ENCODE measurements around the gene FNDC3B. TPM values are rescaled to one million over a fixed set of nuclear protein-coding genes. Genes with fewer than 3 reads are reported as not detected.
A peak's percentile ranks its signal among the peaks of the same experiment; 100 is the strongest.

FNDC3B gene
- total RNA-seq, 1 donor from 2014 or later = 160 TPM

DNA sequence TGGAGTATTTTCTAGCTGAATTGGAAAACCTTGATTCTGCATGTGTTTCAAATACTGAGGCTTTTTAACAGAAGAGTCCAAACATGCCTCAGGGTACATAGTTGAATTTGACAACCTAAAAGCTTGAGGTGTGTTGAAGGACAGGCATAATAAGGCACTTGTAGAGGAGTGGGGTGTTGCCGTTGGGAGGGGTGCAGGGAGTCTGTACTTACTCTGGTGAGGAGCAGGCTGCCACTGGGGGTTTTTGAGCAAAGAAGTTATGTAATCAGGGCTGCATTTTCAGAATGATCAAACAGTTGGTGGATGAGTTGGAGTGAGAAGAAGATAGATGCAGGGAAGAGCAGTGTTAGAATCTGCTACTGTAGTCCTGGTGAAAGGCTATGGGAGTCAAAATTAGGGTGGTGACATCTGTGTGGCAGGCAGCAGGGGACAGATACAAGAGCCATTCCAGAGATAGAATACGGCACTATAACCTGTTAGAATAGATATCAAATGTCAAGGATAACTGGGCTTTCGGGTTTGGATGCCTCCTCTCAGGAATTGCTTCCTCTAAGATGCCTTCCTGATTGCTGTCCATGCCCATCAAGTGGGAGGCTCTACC lies 247.3 kb downstream of the FNDC3B start:
- Histone ChIP-seq H3K9me3 (no peaks in the 10 kb centered on the region), H3K27me3 (no peaks in the 10 kb centered on the region), H3K4me3 (no peak overlapping the region), H3K27ac (no peak overlapping the region), H3K4me1 (peaks cover 39% of the 10 kb centered on the region), H3K36me3 (peaks cover 42% of the 10 kb centered on the region)
- ATAC-seq (peak; percentile 43), DNase-seq (no peak)
- TF ChIP-seq, protein P1, sequence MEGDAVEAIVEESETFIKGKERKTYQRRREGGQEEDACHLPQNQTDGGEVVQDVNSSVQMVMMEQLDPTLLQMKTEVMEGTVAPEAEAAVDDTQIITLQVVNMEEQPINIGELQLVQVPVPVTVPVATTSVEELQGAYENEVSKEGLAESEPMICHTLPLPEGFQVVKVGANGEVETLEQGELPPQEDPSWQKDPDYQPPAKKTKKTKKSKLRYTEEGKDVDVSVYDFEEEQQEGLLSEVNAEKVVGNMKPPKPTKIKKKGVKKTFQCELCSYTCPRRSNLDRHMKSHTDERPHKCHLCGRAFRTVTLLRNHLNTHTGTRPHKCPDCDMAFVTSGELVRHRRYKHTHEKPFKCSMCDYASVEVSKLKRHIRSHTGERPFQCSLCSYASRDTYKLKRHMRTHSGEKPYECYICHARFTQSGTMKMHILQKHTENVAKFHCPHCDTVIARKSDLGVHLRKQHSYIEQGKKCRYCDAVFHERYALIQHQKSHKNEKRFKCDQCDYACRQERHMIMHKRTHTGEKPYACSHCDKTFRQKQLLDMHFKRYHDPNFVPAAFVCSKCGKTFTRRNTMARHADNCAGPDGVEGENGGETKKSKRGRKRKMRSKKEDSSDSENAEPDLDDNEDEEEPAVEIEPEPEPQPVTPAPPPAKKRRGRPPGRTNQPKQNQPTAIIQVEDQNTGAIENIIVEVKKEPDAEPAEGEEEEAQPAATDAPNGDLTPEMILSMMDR (IDR thresholded peaks at IDR 0.05) = no peak
- intact Hi-C loops (cut with DNase I) = no loop called here

DNA sequence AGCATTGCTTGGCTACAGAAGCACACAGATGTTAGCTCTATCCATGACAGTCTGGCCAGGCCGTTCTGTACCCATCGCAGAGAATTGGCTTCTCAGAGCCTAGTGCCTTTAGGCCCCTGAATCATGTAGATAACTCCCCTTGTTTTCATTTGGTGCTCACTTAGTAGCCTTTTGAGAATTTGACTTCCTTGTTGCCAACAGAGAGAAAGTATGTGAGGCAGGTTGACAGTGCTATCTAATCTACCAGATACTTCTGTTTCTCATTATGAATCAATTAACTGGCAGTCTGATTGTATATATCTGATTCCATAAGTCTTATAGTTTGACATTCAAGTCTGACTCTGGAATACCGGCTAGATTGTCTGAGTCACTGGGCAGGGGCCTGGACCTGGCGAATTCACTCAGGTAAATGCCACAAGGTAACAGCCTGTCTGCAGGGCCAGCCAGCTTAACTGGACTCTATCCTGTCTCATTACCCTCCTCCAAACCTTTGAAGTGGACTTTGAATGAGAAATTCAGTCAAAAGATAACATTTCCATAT lies 248.6 kb downstream of the FNDC3B start:
- Histone ChIP-seq H3K27me3 (no peaks in the 10 kb centered on the region), H3K4me1 (peaks cover 39% of the 10 kb centered on the region), H3K36me3 (peaks cover 47% of the 10 kb centered on the region), H3K27ac (peak overlapping the region; percentile 14), H3K9me3 (no peaks in the 10 kb centered on the region), H3K4me3 (no peak overlapping the region)
- intact Hi-C loops (cut with DNase I) = no loop called here
- DNase-seq (no peak), ATAC-seq (peak; percentile 11)
- TF ChIP-seq, protein P1 (IDR thresholded peaks at IDR 0.05) = no peak

DNA sequence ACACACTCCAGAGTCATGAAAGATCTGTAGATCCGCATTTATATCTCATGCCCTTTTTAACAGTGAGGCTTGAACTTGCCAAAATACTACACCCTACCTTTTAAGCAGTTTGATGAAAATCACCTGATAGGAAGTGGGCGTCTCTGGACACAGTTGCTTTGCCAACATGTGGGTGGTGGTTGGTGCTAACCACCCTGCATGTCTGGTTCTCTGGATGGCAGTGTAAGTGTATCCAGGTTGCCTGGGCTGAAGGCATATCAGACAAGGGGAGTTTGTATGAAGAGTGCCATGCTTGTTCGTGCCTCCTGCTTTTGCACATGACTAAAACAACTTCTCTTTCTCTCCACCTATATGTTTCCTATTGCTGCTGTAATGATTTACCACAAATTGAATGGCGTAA lies 249.3 kb downstream of the FNDC3B start:
- DNase-seq = no peak
- no peak overlapping the region for H3K27ac ChIP-seq
- no peaks in the 10 kb centered on the region for H3K9me3 ChIP-seq
- peaks cover 35% of the 10 kb centered on the region for H3K4me1 ChIP-seq
- TF ChIP-seq, protein P1 (IDR thresholded peaks at IDR 0.05) = no peak
- no peak overlapping the region for H3K4me3 ChIP-seq
- intact Hi-C loops (cut with DNase I) = no loop called here
- no peaks in the 10 kb centered on the region for H3K27me3 ChIP-seq
- ATAC-seq = peak; percentile 42
- peaks cover 51% of the 10 kb centered on the region for H3K36me3 ChIP-seq

DNA sequence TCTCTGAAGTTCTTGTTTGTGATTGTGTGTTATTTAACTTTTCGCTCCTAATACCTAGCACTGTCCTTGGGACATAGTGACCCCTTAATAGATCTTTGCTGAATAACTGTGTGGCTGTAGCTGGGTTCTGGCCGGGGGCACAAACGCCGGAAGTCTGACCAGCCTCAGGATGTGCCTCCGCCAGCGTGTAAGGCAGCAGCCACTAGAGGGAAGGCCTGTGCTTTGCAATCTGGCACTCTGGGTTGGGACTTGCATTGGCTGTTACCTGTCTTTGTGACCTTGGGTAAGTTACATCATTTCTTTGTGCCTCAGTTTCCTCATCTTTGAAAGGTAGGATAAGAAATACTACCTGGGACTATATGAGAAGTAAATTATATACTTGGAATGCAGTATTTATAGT lies 250.2 kb downstream of the FNDC3B start:
- Histone ChIP-seq H3K27ac (no peak overlapping the region), H3K9me3 (no peaks in the 10 kb centered on the region), H3K27me3 (no peaks in the 10 kb centered on the region), H3K36me3 (peaks cover 51% of the 10 kb centered on the region), H3K4me3 (no peak overlapping the region), H3K4me1 (peaks cover 25% of the 10 kb centered on the region)
- DNase-seq (no peak), ATAC-seq (peak; percentile 58)
- intact Hi-C loops (cut with DNase I) = no loop called here
- TF ChIP-seq, protein P1 (IDR thresholded peaks at IDR 0.05) = peak; percentile 51

DNA sequence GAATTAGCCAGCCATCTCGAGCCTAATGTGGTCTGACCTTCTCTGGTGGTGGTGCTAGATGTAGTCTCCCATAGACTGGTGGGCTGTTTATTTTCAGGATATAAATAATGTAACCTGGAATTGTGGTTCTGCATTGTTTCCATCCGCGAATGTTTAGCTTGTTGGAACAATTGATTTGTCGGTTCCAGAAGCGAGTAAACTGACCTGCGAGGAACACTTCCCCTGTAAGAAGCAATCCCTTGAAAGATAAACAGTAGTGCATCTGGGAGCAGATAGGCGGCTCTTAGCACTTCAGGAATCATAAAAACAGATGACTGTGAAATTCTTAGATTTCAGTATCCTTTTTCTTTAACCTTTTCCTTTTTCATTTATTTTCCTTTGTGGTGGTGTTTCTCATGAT lies 251.1 kb downstream of the FNDC3B start:
- no peaks in the 10 kb centered on the region for H3K9me3 ChIP-seq
- H3K4me1 ChIP-seq = peaks cover 24% of the 10 kb centered on the region
- ATAC-seq = no peak
- no peak overlapping the region for H3K4me3 ChIP-seq
- peaks cover 53% of the 10 kb centered on the region for H3K36me3 ChIP-seq
- H3K27ac ChIP-seq = no peak overlapping the region
- no peaks in the 10 kb centered on the region for H3K27me3 ChIP-seq
- DNase-seq = no peak
- TF ChIP-seq, protein P1 (IDR thresholded peaks at IDR 0.05) = no peak
- intact Hi-C loops (cut with DNase I) = no loop called here

All from upper lobe of right lung (tissue), 1 donor.